K562 (cell line): ENCODE measurements around the gene ARSD. TPM values are rescaled to one million over a fixed set of nuclear protein-coding genes. Genes with fewer than 3 reads are reported as not detected.

ENCODE experiments used
- ATAC-seq: fragments of 200-7000 bp; cut with Tn5 transposase; 3 replicates; pipeline ENCODE4 v1.9.1; 2020; ENCODE audit warnings: moderate library complexity
- BruUV-seq: library from RNA; stranded (reverse); fragments of 400-500 nt; replicated peaks from 2 replicates; lab custom pipeline; 2021; lab: Mats Ljungman, UMichigan
- CTCF ChIA-PET: fragments of 300-600 bp; formaldehyde crosslinking; extraction: SDS; loops from one replicate; lab custom pipeline; 2021; ENCODE audit warnings: low intra/inter-chr PET ratio; lab: Yijun Ruan, JAX
- POLR2A ChIA-PET: fragments of 300-600, 350-650 bp; sonication (Branson Sonifier 250); formaldehyde crosslinking; extraction: SDS; loops from one replicate; lab custom pipeline; 2021; ENCODE audit warnings: antibody characterized with exemption, inconsistent platforms; lab: Yijun Ruan, JAX
- DNase-seq, 4 experiments: peaks; one replicate each; pipeline versions ENCODE4 v3.0.0 to v3.0.0-alpha.2; 2011 to 2018; ENCODE audit warnings: low spot score in 3 of 4, mixed read lengths in 3 of 4; ENCODE audit errors: extremely low read depth in 1 of 4
- FAIRE-seq: peaks from 2 replicates; lab custom pipeline; 2011; peaks lifted over from hg19 to GRCh38; lab: Jason Lieb, UNC
- H2AFZ ChIP-seq: 2 replicates; pipeline ENCODE4 v1.6.0; 2011; ENCODE audit warnings: low read depth, low read length, control low read depth, inconsistent platforms
- H3K27ac ChIP-seq: fragments of 200-600 bp; 3 replicates; pipeline ENCODE4 v1.8.0; 2011; ENCODE audit warnings: low read depth, mild to moderate bottlenecking, control low read depth, inconsistent platforms, low read length, moderate library complexity, mixed read lengths; ENCODE audit errors: extremely low read depth
- H3K27me3 ChIP-seq, 2 experiments: fragments of 300-600 bp in 1 of 2; 2 replicates in 1 of 2; 3 replicates in 1 of 2; pipeline versions ENCODE4 v1.6.0 to v1.8.0; 2011; ENCODE audit warnings: inconsistent platforms in 2 of 2, low read length in 2 of 2, mild to moderate bottlenecking in 1 of 2, mixed read lengths in 1 of 2, moderate library complexity in 1 of 2; ENCODE audit not compliant: control insufficient read depth in 2 of 2, insufficient read depth in 2 of 2
- H3K36me3 ChIP-seq: fragments of 300-600 bp; 3 replicates; pipeline ENCODE4 v1.8.0; 2011; ENCODE audit warnings: mild to moderate bottlenecking, low read length, inconsistent platforms; ENCODE audit not compliant: control insufficient read depth, insufficient read depth
- H3K4me1 ChIP-seq, 2 experiments: fragments of 200-600 bp in 1 of 2; replicated peaks in 1 of 2; 2 replicates in 1 of 2; 3 replicates in 1 of 2; pipeline versions ENCODE4 v1.5.1 to v1.8.0; 2011; ENCODE audit warnings: inconsistent platforms in 2 of 2, low read length in 2 of 2, mild to moderate bottlenecking in 1 of 2, mixed read lengths in 1 of 2, moderate library complexity in 1 of 2; ENCODE audit not compliant: control insufficient read depth in 2 of 2, insufficient read depth in 2 of 2
- H3K4me2 ChIP-seq: 2 replicates; pipeline ENCODE4 v1.6.1; 2011; ENCODE audit warnings: low read length, control low read depth, inconsistent platforms, mixed read lengths; ENCODE audit not compliant: insufficient read depth
- H3K4me3 ChIP-seq: fragments of 200-600 bp; sonication (generic), shearing (Covaris generic); 2 replicates; pipeline ENCODE4 v1.5.1; 2016; ENCODE audit warnings: control low read depth, inconsistent platforms
- H3K79me2 ChIP-seq: fragments of 200-600 bp; 3 replicates; pipeline ENCODE4 v1.8.0; 2011; ENCODE audit warnings: low read length, inconsistent platforms; ENCODE audit not compliant: control insufficient read depth, insufficient read depth
- H3K9ac ChIP-seq, 2 experiments: 2 replicates each; pipeline versions ENCODE4 v1.6.0 to v1.6.1; 2011; ENCODE audit warnings: low read depth in 2 of 2, low read length in 2 of 2, control low read depth in 1 of 2, inconsistent platforms in 1 of 2, mild to moderate bottlenecking in 1 of 2, mixed read lengths in 1 of 2; ENCODE audit not compliant: insufficient read depth in 1 of 2
- H3K9me1 ChIP-seq: one replicate; pipeline ENCODE4 v1.6.0; 2011; ENCODE audit warnings: inconsistent platforms, mild to moderate bottlenecking, low read length, moderate library complexity; ENCODE audit not compliant: control insufficient read depth, insufficient read depth
- H3K9me3 ChIP-seq: replicated peaks from 2 replicates; pipeline ENCODE4 v1.5.1; 2011; ENCODE audit warnings: low read depth, low read length, inconsistent platforms; ENCODE audit not compliant: control insufficient read depth, insufficient read depth
- H4K20me1 ChIP-seq: replicated peaks from 2 replicates; pipeline ENCODE4 v1.6.1; 2011; ENCODE audit warnings: low read length, inconsistent platforms, mixed read lengths; ENCODE audit not compliant: control insufficient read depth, insufficient read depth
- BCOR ChIP-seq: fragments of 450-650 bp; IDR thresholded peaks from 2 replicates; pipeline ENCODE4 v1.6.1; 2016
- BRF2 ChIP-seq: IDR thresholded peaks from 3 replicates; pipeline ENCODE4 v1.6.1; 2011; ENCODE audit warnings: borderline replicate concordance, mild to moderate bottlenecking; ENCODE audit not compliant: insufficient read length, insufficient read depth
- HEY1 ChIP-seq: fragments of 250-450 bp; sonication (Bioruptor Pico); IDR thresholded peaks from 2 replicates; pipeline ENCODE4 v1.5.0; 2020; ENCODE audit warnings: mild to moderate bottlenecking, moderate library complexity, borderline replicate concordance
- HNRNPH1 ChIP-seq: fragments of 200-400 bp; formaldehyde crosslinking; optimal IDR thresholded peaks from 2 replicates; pipeline ENCODE3; 2017; ENCODE audit warnings: low read depth, mild to moderate bottlenecking, low read length, moderate library complexity
- ILF3 ChIP-seq: fragments of 450-650 bp; IDR thresholded peaks from 2 replicates; pipeline ENCODE4 v1.6.1; 2018; ENCODE audit warnings: antibody characterized with exemption, mild to moderate bottlenecking, moderate library complexity, borderline replicate concordance
- KLF16 ChIP-seq: IDR thresholded peaks from 2 replicates; pipeline ENCODE4 v1.6.1; 2016; ENCODE audit warnings: antibody characterized with exemption
- LCOR ChIP-seq: sonication (generic); formaldehyde crosslinking; IDR thresholded peaks from 2 replicates; pipeline ENCODE4 v1.8.0; 2022; ENCODE audit warnings: mild to moderate bottlenecking, missing genetic modification reagents
- MEF2D ChIP-seq: conservative IDR thresholded peaks from 2 replicates; pipeline ENCODE4 v1.6.1; 2016; ENCODE audit warnings: low read depth, missing genetic modification characterization, missing compliant biosample characterization
- PHB2 ChIP-seq: fragments of 450-650 bp; IDR thresholded peaks from 2 replicates; pipeline ENCODE4 v1.6.1; 2017; ENCODE audit warnings: low read depth
- POLR2G ChIP-seq: fragments of 200-400 bp; formaldehyde crosslinking; IDR thresholded peaks from 2 replicates; pipeline ENCODE4 v1.6.1; 2017; ENCODE audit warnings: low read depth, mild to moderate bottlenecking, antibody characterized with exemption, low read length, moderate library complexity
- RAD21 ChIP-seq, 2 experiments: fragments of 250-450 bp in 1 of 2; fragments of 450-650 bp in 1 of 2; sonication (Bioruptor Pico) in 1 of 2; formaldehyde crosslinking in 1 of 2; IDR thresholded peaks in 1 of 2; conservative IDR thresholded peaks in 1 of 2; 2 replicates each; pipeline versions ENCODE4 v1.4.0 to v1.8.0; 2020 to 2022; ENCODE audit warnings: mild to moderate bottlenecking in 2 of 2, moderate library complexity in 1 of 2
- RFX5 ChIP-seq: IDR thresholded peaks from 2 replicates; pipeline ENCODE4 v1.6.1; 2011; ENCODE audit warnings: low read depth, mild to moderate bottlenecking, improper control_type of control experiment, low read length
- SRSF9 ChIP-seq: fragments of 200-400 bp; formaldehyde crosslinking; IDR thresholded peaks from 2 replicates; pipeline ENCODE4 v1.6.1; 2017; ENCODE audit warnings: low read depth, low read length, borderline replicate concordance
- ZNF282 ChIP-seq: sonication (generic); formaldehyde crosslinking; IDR thresholded peaks from 2 replicates; pipeline ENCODE4 v1.8.1; 2023; ENCODE audit warnings: missing genetic modification reagents
- WGBS: fragments of 100-300 bp; shearing (Covaris generic); methylation state at CpG from one replicate; pipeline ENCODE4 v1.1.6; 2016; ENCODE audit warnings: low coverage, mixed read lengths; ENCODE audit not compliant: insufficient coverage; ENCODE audit errors: missing lambda C conversion rate; 5-methylcytosine and 5-hydroxymethylcytosine counted together
- in situ Hi-C: fragments of 300-500 bp; cut with MboI; formaldehyde crosslinking; loops from 4 replicates; pipeline ENCODE4 v1.15.0; 2018; ENCODE audit warnings: inconsistent platforms, mixed read lengths
- intact Hi-C: fragments of 100-400 bp; cut with micrococcal nuclease; formaldehyde crosslinking; loops from 2 replicates; pipeline ENCODE4 v1.14.2; 2022
- polyA plus RNA-seq, 8 experiments: library from polyadenylated mRNA; depleted of rRNA in 4 of 8; stranded (reverse) in 5 of 8; unstranded in 3 of 8; fragments of >200 nt; fragmentation: Nextera tagmentation in 2 of 8; fragmentation: Illumina TruSeq in 1 of 8; extraction: Ambion mirVana in 2 of 8; extraction: Trizol in 1 of 8; gene quantifications; 2 replicates each; pipeline versions ENCODE4 v1.2.1 to v1.2.3, GENCODE V29; 2011 to 2014; ENCODE audit warnings: inconsistent platforms in 1 of 8, missing spikeins in 1 of 8
- total RNA-seq, 7 experiments: library from RNA; depleted of rRNA in 6 of 7; stranded (reverse); fragments of >200 nt in 6 of 7; fragmentation: Illumina TruSeq in 2 of 7; extraction: Trizol in 2 of 7; gene quantifications; 2 replicates each; pipeline versions ENCODE4 v1.2.1 to v1.2.3, GENCODE V29; 2011 to 2021; ENCODE audit warnings: low replicate concordance in 1 of 7

The ARSD gene
- total and polyA plus RNA-seq, 9 of the 15 experiments (the other 6 are each of a cell fraction or from before 2014, with no cell fraction given) = 0.05 to 0.23 (median 0.09) TPM; not detected in 1

GRCh38 chrX:2958199-2958598, 29.1 kb upstream of the ARSD start:
- 4% methylated on average over 5 of the region's 9 CpGs for WGBS
- Histone ChIP-seq H3K9me3 (no peaks in the 10 kb centered on the region), H4K20me1 (no peaks in the 10 kb centered on the region), H3K79me2 (no peaks in the 10 kb centered on the region), H3K4me2 (no peak overlapping the region), H3K9ac (no peak overlapping the region), H2AFZ (no peak overlapping the region), H3K4me1 (no peaks in the 10 kb centered on the region), H3K36me3 (no peaks in the 10 kb centered on the region), H3K9me1 (no peaks in the 10 kb centered on the region), H3K4me3 (no peak overlapping the region), H3K27me3 (peaks cover 10 to 38% of the 10 kb centered on the region in 2 experiments), H3K27ac (no peak overlapping the region)
- no peak for TF ChIP-seq RFX5
- no peak for TF ChIP-seq LCOR
- no peak for TF ChIP-seq ILF3
- no peak for TF ChIP-seq BRF2
- TF ChIP-seq SRSF9 = no peak
- no peak for TF ChIP-seq BCOR
- no peak for TF ChIP-seq KLF16
- no peak for TF ChIP-seq HEY1 (CRISPR knock-in tag)
- TF ChIP-seq POLR2G = no peak
- no peak for TF ChIP-seq HNRNPH1
- TF ChIP-seq RAD21 (CRISPR knock-in tag; conservative IDR thresholded peaks at IDR 0.05 in 1 of 2, IDR thresholded peaks at IDR 0.05 in 1 of 2) = no peak
- no peak for TF ChIP-seq PHB2
- no peak for TF ChIP-seq ZNF282
- no peak for TF ChIP-seq MEF2D (tag)
- in situ Hi-C loops (no loop called here), intact Hi-C loops (no loop called here)
- ChIA-PET POLR2A (interaction anchor here (0.8 kb wide), 1 partner anchor 14 kb away, joined by 3 read pairs; no protein-coding TSS in a partner anchor), CTCF (no interaction called here)
- BruUV-seq = no TSS peak
- FAIRE-seq (no peak), ATAC-seq (no peak), DNase-seq (no peak)
